ENCODE results near the gene PPP1R9A.

PPP1R9A gene

GRCh38 chr7:95101422-95101821 lies 194.0 kb downstream of the PPP1R9A start:
- no peak for TF ChIP-seq CTCF (IDR thresholded peaks at IDR 0.05)
- Histone ChIP-seq H3K27ac (no peak overlapping the region), H3K27me3 (ENCODE audit: control insufficient read depth, insufficient read depth, low read length) (no peaks in the 10 kb centered on the region), H3K4me1 (no peaks in the 10 kb centered on the region), H3K4me3 (ENCODE audit: low read depth, low read length) (no peak overlapping the region), H3K79me2 (no peaks in the 10 kb centered on the region), H3K9ac (no peak overlapping the region), H3K36me3 (ENCODE audit: control insufficient read depth, insufficient read depth, low read length) (no peaks in the 10 kb centered on the region), H2AFZ (no peak overlapping the region), H3K9me3 (ENCODE audit: control insufficient read depth, low read length) (no peaks in the 10 kb centered on the region), H3K4me2 (ENCODE audit: low read length) (no peak overlapping the region)

- Histone ChIP-seq H3K79me2 (no peaks in the 10 kb centered on the region), H3K9ac (no peak overlapping the region), H3K4me2 (ENCODE audit: low read length) (no peak overlapping the region), H3K27me3 (ENCODE audit: control insufficient read depth, insufficient read depth, low read length) (no peaks in the 10 kb centered on the region), H3K27ac (no peak overlapping the region), H3K36me3 (ENCODE audit: control insufficient read depth, insufficient read depth, low read length) (no peaks in the 10 kb centered on the region), H2AFZ (no peak overlapping the region), H3K4me3 (ENCODE audit: low read depth, low read length) (no peak overlapping the region), H3K4me1 (no peaks in the 10 kb centered on the region), H3K9me3 (ENCODE audit: control insufficient read depth, low read length) (no peaks in the 10 kb centered on the region)
- no peak for TF ChIP-seq CTCF (IDR thresholded peaks at IDR 0.05)
Observed at GRCh38 chr7:95102662-95103061, 195.3 kb downstream of the PPP1R9A start.

GRCh38 chr7:95104739-95105138 lies 197.3 kb downstream of the PPP1R9A start:
- no peaks in the 10 kb centered on the region for H3K36me3 ChIP-seq (ENCODE audit: control insufficient read depth, insufficient read depth, low read length)
- H3K4me2 ChIP-seq (ENCODE audit: low read length) = no peak overlapping the region
- H3K27ac ChIP-seq = no peak overlapping the region
- no peaks in the 10 kb centered on the region for H3K9me3 ChIP-seq (ENCODE audit: control insufficient read depth, low read length)
- TF ChIP-seq CTCF (IDR thresholded peaks at IDR 0.05) = no peak
- H3K27me3 ChIP-seq (ENCODE audit: control insufficient read depth, insufficient read depth, low read length) = no peaks in the 10 kb centered on the region
- no peak overlapping the region for H2AFZ ChIP-seq
- no peaks in the 10 kb centered on the region for H3K4me1 ChIP-seq
- H3K79me2 ChIP-seq = no peaks in the 10 kb centered on the region
- H3K4me3 ChIP-seq (ENCODE audit: low read depth, low read length) = no peak overlapping the region
- H3K9ac ChIP-seq = no peak overlapping the region

GRCh38 chr7:95105627-95106026 lies 198.2 kb downstream of the PPP1R9A start:
- no peaks in the 10 kb centered on the region for H3K9me3 ChIP-seq (ENCODE audit: control insufficient read depth, low read length)
- no peak overlapping the region for H3K27ac ChIP-seq
- H3K4me3 ChIP-seq (ENCODE audit: low read depth, low read length) = no peak overlapping the region
- H3K4me2 ChIP-seq (ENCODE audit: low read length) = no peak overlapping the region
- no peaks in the 10 kb centered on the region for H3K4me1 ChIP-seq
- no peak overlapping the region for H2AFZ ChIP-seq
- H3K79me2 ChIP-seq = no peaks in the 10 kb centered on the region
- H3K27me3 ChIP-seq (ENCODE audit: control insufficient read depth, insufficient read depth, low read length) = no peaks in the 10 kb centered on the region
- H3K36me3 ChIP-seq (ENCODE audit: control insufficient read depth, insufficient read depth, low read length) = no peaks in the 10 kb centered on the region
- TF ChIP-seq CTCF (IDR thresholded peaks at IDR 0.05) = no peak
- H3K9ac ChIP-seq = no peak overlapping the region

GRCh38 chr7:95106401-95106800 lies 199.0 kb downstream of the PPP1R9A start:
- no peak overlapping the region for H3K4me3 ChIP-seq (ENCODE audit: low read depth, low read length)
- no peak overlapping the region for H3K9ac ChIP-seq
- no peak overlapping the region for H3K27ac ChIP-seq
- H3K79me2 ChIP-seq = no peaks in the 10 kb centered on the region
- no peak for TF ChIP-seq CTCF (IDR thresholded peaks at IDR 0.05)
- no peaks in the 10 kb centered on the region for H3K36me3 ChIP-seq (ENCODE audit: control insufficient read depth, insufficient read depth, low read length)
- H2AFZ ChIP-seq = no peak overlapping the region
- no peak overlapping the region for H3K4me2 ChIP-seq (ENCODE audit: low read length)
- no peaks in the 10 kb centered on the region for H3K27me3 ChIP-seq (ENCODE audit: control insufficient read depth, insufficient read depth, low read length)
- no peaks in the 10 kb centered on the region for H3K4me1 ChIP-seq
- H3K9me3 ChIP-seq (ENCODE audit: control insufficient read depth, low read length) = no peaks in the 10 kb centered on the region

All from parathyroid adenoma (tissue), 2 donors.